GM12864 (cell line): ENCODE measurements around the gene PPP1R9B.

ENCODE experiments used
- DNase-seq: peaks from one replicate; pipeline ENCODE4 v3.0.0-alpha.2; 2011; ENCODE audit warnings: low read depth
- H3K4me3 ChIP-seq: 2 replicates; pipeline ENCODE4 v1.5.1; 2011; ENCODE audit warnings: mild to moderate bottlenecking, low read depth, low read length, control low read depth
- CTCF ChIP-seq: IDR thresholded peaks from 2 replicates; pipeline ENCODE4 v1.5.1; 2011; ENCODE audit warnings: low read depth, mild to moderate bottlenecking, moderate library complexity, low read length, control low read depth, inconsistent platforms; ENCODE audit errors: missing control alignments

The PPP1R9B gene

GRCh38 chr17:50196036-50196435 lies 45.6 kb upstream of the PPP1R9B start:
- no peak for TF ChIP-seq CTCF
- no peak for DNase-seq
- H3K4me3 ChIP-seq = no peak overlapping the region

GRCh38 chr17:50194934-50195865 lies 44.7 kb upstream of the PPP1R9B start:
- H3K4me3 ChIP-seq = no peak overlapping the region
- TF ChIP-seq CTCF = peak; percentile 26
- no peak for DNase-seq

GRCh38 chr17:50194140-50194933 lies 43.9 kb upstream of the PPP1R9B start:
- DNase-seq = no peak
- no peak for TF ChIP-seq CTCF
- no peak overlapping the region for H3K4me3 ChIP-seq

GRCh38 chr17:50192618-50193291 lies 42.3 kb upstream of the PPP1R9B start:
- no peak for DNase-seq
- peak overlapping the region; percentile 35; the same call in 1 of the 2 replicates for H3K4me3 ChIP-seq
- no peak for TF ChIP-seq CTCF

- TF ChIP-seq CTCF = no peak
Observed at GRCh38 chr17:50192144-50192617, 41.7 kb upstream of the PPP1R9B start.

GRCh38 chr17:50191359-50192143 lies 41.1 kb upstream of the PPP1R9B start:
- DNase-seq = no peak
- no peak overlapping the region for H3K4me3 ChIP-seq
- TF ChIP-seq CTCF = no peak

More at GRCh38 chr17:50192144-50192617, 41.7 kb upstream of the PPP1R9B start:
- H3K4me3 ChIP-seq = peak overlapping the region; percentile 35; the same call in 1 of the 2 replicates
- DNase-seq = no peak
